ENCODE measurements around the gene IL20RA. TPM values are rescaled to one million over a fixed set of nuclear protein-coding genes. Genes with fewer than 3 reads are reported as not detected.

IL20RA gene
- total and polyA plus RNA-seq, 2 donors (not counting 3 experiments of a cell fraction or from before 2014, with no cell fraction given) = not detected

DNA sequence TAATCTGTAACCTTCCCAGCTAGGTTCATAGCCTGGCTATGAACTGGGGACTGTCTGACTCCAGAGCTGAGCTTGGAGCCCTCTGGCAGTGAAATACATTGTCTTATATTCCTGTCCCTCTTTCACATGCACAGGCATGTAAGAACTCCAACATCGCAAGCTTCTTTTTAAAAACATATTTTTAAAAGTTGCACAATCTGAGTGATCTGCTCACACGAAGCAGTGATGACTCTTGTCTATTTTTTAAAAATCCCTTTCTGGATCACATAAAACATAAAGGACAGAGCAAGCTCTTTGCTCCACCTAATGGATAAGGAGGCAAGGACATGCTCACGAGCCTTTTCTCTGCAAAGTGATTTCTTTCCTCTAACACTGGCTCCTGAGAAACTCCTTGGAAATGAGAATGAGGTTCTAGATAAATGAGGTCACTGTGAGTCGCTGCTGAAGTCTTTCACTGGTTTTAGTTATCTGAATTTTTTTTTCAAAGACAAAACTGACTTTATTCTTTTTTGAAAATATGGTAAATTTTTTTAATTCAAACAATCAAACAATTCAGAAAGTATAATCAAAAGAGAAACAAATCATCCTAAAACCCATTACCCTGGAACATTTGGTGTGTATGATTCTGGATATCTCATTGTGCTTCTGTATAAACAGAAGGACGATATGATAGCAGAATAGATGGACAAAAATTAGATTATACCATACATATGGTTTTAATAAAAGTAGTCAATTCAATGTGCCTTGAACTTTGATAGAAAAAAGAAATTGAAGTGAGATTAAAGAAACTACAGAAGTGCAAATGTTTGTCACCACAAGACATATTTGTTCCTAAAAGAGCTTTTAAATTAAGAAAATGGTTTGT is 30.8 kb downstream of the IL20RA start:
- H3K9ac ChIP-seq (replicated peaks; ENCODE audit: extremely low read depth, insufficient read depth, low read length) = no peak overlapping the region
- dilution Hi-C loops (cut with MboI; ENCODE audit: extremely low pct_ligation_motif_present, low sequenced_read_pairs) = no loop called here
- peak; percentile 27 for DNase-seq (ENCODE audit: low read depth, low spot score)
- no peaks in the 10 kb centered on the region for H3K9me3 ChIP-seq (replicated peaks; ENCODE audit: control insufficient read depth, insufficient read depth, low read length)
- peak; percentile 24 for FAIRE-seq
- H3K4me2 ChIP-seq (ENCODE audit: insufficient read depth, low read length) = no peak overlapping the region
- no peaks in the 10 kb centered on the region for H3K36me3 ChIP-seq (ENCODE audit: control insufficient read depth in 2 of 2, extremely low read depth in 1 of 2, insufficient read depth in 2 of 2, low read length in 2 of 2)
- CTCF ChIA-PET = interaction anchor here (0.8 to 2.2 kb wide), 14 partner anchors 10 to 488 kb away, joined by 3 to 8 read pairs (median 4); partner anchors contain the start of gene PEX7
- BruUV-seq (replicated peaks) = no TSS peak
- no peaks in the 10 kb centered on the region for H3K4me1 ChIP-seq (ENCODE audit: control insufficient read depth, extremely low read depth, insufficient read depth, low read length)
- no peak overlapping the region for H2AFZ ChIP-seq (ENCODE audit: low read depth, low read length)
- H3K27ac ChIP-seq (ENCODE audit: insufficient read depth, low read depth, low read length) = no peak overlapping the region
- intact Hi-C loops (cut with micrococcal nuclease) = loop anchor here (1.0 to 5.0 kb wide), 2 partner anchors 46 to 167 kb away; no protein-coding TSS in a partner anchor
- POLR2A ChIA-PET = no interaction called here
- no peaks in the 10 kb centered on the region for H3K9me1 ChIP-seq (replicated peaks; ENCODE audit: control insufficient read depth, extremely low read depth, insufficient read depth, low read length)
- no peak overlapping the region for H3K4me3 ChIP-seq (replicated peaks in 1 of 3; ENCODE audit: insufficient read depth in 1 of 3, low read depth in 1 of 3, low read length in 3 of 3)
- peaks cover 5 to 23% of the 10 kb centered on the region in 2 experiments for H3K27me3 ChIP-seq (ENCODE audit: control insufficient read depth in 2 of 2, insufficient read depth in 2 of 2, low read length in 2 of 2)
- TF ChIP-seq, protein P1, sequence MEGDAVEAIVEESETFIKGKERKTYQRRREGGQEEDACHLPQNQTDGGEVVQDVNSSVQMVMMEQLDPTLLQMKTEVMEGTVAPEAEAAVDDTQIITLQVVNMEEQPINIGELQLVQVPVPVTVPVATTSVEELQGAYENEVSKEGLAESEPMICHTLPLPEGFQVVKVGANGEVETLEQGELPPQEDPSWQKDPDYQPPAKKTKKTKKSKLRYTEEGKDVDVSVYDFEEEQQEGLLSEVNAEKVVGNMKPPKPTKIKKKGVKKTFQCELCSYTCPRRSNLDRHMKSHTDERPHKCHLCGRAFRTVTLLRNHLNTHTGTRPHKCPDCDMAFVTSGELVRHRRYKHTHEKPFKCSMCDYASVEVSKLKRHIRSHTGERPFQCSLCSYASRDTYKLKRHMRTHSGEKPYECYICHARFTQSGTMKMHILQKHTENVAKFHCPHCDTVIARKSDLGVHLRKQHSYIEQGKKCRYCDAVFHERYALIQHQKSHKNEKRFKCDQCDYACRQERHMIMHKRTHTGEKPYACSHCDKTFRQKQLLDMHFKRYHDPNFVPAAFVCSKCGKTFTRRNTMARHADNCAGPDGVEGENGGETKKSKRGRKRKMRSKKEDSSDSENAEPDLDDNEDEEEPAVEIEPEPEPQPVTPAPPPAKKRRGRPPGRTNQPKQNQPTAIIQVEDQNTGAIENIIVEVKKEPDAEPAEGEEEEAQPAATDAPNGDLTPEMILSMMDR (IDR thresholded peaks at IDR 0.05; ENCODE audit: extremely low read depth in 1 of 2, insufficient read depth in 1 of 2, low read depth in 1 of 2, low read length in 2 of 2) = peak; percentile 6 to 40
- no peak for TF ChIP-seq FOS (IDR thresholded peaks at IDR 0.05; ENCODE audit: borderline replicate concordance, insufficient read depth, low read length)
- no peaks in the 10 kb centered on the region for H3K79me2 ChIP-seq (ENCODE audit: control insufficient read depth, insufficient read depth, low read length)
- no peaks in the 10 kb centered on the region for H4K20me1 ChIP-seq (replicated peaks; ENCODE audit: control insufficient read depth, extremely low read depth, insufficient read depth, low read length)

DNA sequence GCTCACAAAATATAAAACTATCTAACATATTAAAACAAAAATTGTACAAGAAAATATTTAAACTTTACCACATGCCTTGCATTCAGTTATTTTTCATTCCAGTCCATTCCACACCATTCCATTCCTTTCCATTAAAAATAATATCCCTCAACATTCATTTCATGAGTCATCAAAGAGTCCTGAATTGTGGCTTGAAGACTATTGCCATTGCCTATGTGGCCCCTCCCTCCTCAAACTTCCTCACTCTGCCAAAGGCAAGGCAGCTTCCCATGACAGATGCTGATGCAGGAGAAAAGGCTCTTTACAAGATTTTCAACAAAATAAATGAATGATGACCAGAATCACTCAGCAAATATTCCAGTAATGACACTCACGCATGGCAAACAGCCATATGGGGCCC is 31.7 kb downstream of the IL20RA start:
- H3K9ac ChIP-seq (replicated peaks; ENCODE audit: extremely low read depth, insufficient read depth, low read length) = no peak overlapping the region
- H2AFZ ChIP-seq (ENCODE audit: low read depth, low read length) = no peak overlapping the region
- dilution Hi-C loops (cut with MboI; ENCODE audit: extremely low pct_ligation_motif_present, low sequenced_read_pairs) = no loop called here
- FAIRE-seq (no peak), DNase-seq (ENCODE audit: low read depth, low spot score) (no peak)
- TF ChIP-seq JUN (IDR thresholded peaks at IDR 0.05; ENCODE audit: borderline replicate concordance, insufficient read depth, insufficient read length, low read depth) = no peak
- no peak for TF ChIP-seq POLR2A (IDR thresholded peaks at IDR 0.05; ENCODE audit: low read depth, low read length)
- no peak for TF ChIP-seq MYC (IDR thresholded peaks at IDR 0.05; ENCODE audit: low read depth, low read length)
- intact Hi-C loops (cut with micrococcal nuclease) = loop anchor here (5.0 kb wide), 1 partner anchor 166 kb away; no protein-coding TSS in a partner anchor
- ChIA-PET POLR2A (no interaction called here), CTCF (interaction anchor here (0.8 to 2.2 kb wide), 10 partner anchors 9 to 368 kb away, joined by 3 to 8 read pairs (median 4); no protein-coding TSS in a partner anchor)
- BruUV-seq (replicated peaks) = no TSS peak
- H3K4me1 ChIP-seq (ENCODE audit: control insufficient read depth, extremely low read depth, insufficient read depth, low read length) = no peaks in the 10 kb centered on the region
- H3K9me1 ChIP-seq (replicated peaks; ENCODE audit: control insufficient read depth, extremely low read depth, insufficient read depth, low read length) = no peaks in the 10 kb centered on the region
- H3K79me2 ChIP-seq (ENCODE audit: control insufficient read depth, insufficient read depth, low read length) = no peaks in the 10 kb centered on the region
- no peaks in the 10 kb centered on the region for H4K20me1 ChIP-seq (replicated peaks; ENCODE audit: control insufficient read depth, extremely low read depth, insufficient read depth, low read length)
- H3K4me3 ChIP-seq (replicated peaks in 1 of 3; ENCODE audit: insufficient read depth in 1 of 3, low read depth in 1 of 3, low read length in 3 of 3) = no peak overlapping the region
- no peak overlapping the region for H3K27ac ChIP-seq (ENCODE audit: insufficient read depth, low read depth, low read length)
- no peak overlapping the region for H3K4me2 ChIP-seq (ENCODE audit: insufficient read depth, low read length)
- no peaks in the 10 kb centered on the region for H3K9me3 ChIP-seq (replicated peaks; ENCODE audit: control insufficient read depth, insufficient read depth, low read length)
- peaks cover 5 to 23% of the 10 kb centered on the region in 2 experiments for H3K27me3 ChIP-seq (ENCODE audit: control insufficient read depth in 2 of 2, insufficient read depth in 2 of 2, low read length in 2 of 2)
- H3K36me3 ChIP-seq (ENCODE audit: control insufficient read depth in 2 of 2, extremely low read depth in 1 of 2, insufficient read depth in 2 of 2, low read length in 2 of 2) = no peaks in the 10 kb centered on the region

Data from endothelial cell of umbilical vein (primary cell).